A172 (cell line): Measurements from ENCODE around the gene MYH9. TPM values are rescaled to one million over a fixed set of nuclear protein-coding genes. Genes with fewer than 3 reads are reported as not detected.
"Not testable (repeated sequence)": the region's sequence is repeated elsewhere in the genome, so short reads cannot be mapped to it uniquely, and the experiment has no call there.

Experiments
- DNase-seq: peaks from one replicate; pipeline ENCODE4 v3.0.0-alpha.2; 2015; ENCODE audit warnings: low spot score
- total RNA-seq: library from RNA; depleted of rRNA; stranded (reverse); fragments of >200 nt; shearing (Covaris generic); gene quantifications from 2 replicates; pipeline ENCODE4 v1.2.3, GENCODE V29; 2014

MYH9 gene
- total RNA-seq, 1 experiment from 2014 or later, result 180 TPM

GRCh38 chr22:36415415-36416168 is 27.8 kb upstream of the MYH9 start:
- DNase-seq, result no peak

GRCh38 chr22:36413022-36413775 is 25.4 kb upstream of the MYH9 start:
- DNase-seq, result no peak

- no peak for DNase-seq
These were observed 24.0 kb upstream of the MYH9 start for GRCh38 chr22:36411589-36412258.

DNA sequence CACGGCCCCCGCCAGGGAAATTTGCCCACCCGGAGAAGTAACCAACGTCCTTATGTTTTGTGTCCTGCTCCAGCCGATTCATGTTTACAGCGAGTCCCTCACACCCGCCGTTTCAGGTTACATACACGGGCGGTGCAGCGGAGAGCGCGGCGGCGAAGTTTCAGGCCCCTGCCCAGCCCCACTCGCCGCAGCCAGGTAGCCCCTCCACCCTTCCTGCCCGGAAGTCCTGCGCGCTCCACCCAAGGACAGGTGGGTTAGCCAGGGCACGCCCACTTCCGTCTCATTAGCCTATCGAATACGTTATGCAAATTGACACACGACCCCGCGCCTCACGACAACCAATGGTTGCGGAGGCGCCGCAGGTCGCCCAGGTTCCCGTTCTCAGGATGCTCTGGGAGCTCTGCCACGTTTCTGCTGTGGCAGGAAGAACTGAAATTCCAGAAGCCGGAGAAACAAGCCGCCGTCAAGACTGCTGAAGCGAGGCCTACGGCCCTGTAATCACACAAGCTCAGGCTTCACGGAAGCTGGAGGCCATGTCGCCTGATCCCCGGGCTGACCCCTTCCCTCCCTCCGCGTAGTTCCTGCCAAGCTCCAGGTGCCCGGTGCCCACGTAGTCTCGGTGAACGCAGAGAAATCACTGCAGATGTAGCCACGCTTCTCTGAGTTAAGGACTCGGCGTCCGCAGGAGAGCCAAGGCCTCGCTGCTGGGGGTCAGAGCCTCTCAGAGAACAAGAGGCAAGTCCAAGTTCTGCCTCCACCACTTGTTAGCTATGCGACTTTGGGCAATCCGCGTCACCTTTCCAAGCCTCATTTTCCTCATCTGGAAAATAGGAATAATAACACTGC is 22.4 kb upstream of the MYH9 start:
- DNase-seq, result no peak

DNA sequence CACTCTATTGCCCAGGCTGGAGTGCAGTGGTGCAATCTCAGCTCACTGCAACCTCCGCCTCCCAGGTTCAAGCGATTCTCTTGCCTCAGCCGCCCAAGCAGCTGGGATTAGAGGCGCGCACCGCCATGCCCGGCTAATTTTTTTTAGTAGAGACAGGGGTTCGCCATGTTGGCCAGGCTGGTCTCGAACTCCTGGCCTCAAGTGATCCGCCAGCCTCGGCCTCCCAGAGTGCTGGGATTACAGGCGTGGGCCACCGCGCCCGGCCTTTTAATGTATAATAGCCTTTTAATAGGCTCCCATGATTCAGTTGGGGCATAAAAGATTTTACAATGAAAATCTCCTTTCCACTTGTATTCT is 21.8 kb upstream of the MYH9 start:
- DNase-seq, result not testable (repeated sequence)

DNA sequence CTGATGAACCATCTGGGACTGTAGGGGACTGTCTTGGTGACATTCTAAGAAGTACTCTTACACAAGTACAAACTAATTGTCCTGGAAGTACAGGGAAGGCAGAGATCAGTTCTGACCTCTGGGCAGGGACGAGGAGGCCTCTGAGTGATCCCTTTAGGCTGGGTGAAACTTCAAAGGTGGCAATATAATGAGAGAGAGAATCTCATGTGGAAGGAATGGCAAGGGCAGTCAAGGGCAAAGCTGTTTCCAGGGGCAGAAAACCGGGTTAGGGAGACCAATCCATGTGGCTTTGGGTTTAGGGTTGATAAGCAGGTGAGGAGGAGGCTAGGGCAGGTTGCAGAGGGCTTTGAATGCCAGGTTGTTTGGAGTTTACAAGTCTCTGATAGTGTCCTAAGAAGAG is 21.3 kb upstream of the MYH9 start:
- DNase-seq, result no peak

- DNase-seq, result no peak
These were observed 19.0 kb upstream of the MYH9 start for GRCh38 chr22:36406721-36407120.

DNA sequence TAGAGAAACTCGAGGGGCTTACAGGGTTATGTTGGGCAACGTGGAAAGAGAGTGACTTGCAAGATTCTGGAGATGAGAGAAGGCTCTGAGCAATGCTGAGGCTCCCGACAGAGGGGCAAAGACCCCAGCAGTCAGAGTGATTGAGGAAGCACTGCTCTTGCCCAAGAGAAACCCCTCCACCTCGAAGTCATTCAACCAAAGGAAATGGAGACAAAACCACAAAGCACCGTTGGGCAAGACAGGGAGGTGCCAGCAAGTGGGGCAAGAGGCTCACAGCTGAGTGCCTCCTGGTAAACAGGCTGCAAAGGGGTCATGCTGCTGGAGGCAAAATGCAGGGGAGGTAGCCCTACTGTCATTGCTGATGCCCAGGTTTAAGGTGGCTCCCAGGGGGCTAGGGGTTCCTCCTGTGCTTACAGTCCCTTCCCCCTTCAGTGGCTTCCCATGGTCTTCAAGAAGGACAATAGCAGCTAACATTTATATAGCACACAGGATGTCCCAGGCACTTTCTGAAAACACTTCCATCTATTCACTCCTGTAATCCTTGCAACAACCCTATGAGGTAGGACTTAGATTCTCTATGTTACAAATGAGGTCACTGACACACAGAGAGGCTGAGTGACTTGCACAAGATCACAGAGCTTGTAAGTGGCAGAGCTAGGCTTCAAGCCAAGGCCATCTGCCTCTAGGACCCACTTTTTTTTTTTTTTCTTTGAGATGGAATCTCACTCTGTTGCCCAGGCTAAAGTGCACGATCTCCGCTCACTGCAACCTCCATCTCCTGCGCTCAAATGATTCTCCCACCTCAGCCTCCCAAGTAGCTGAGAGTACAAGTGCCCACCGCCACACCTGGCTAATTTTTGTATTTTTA is 18.1 kb upstream of the MYH9 start:
- DNase-seq, result no peak

DNA sequence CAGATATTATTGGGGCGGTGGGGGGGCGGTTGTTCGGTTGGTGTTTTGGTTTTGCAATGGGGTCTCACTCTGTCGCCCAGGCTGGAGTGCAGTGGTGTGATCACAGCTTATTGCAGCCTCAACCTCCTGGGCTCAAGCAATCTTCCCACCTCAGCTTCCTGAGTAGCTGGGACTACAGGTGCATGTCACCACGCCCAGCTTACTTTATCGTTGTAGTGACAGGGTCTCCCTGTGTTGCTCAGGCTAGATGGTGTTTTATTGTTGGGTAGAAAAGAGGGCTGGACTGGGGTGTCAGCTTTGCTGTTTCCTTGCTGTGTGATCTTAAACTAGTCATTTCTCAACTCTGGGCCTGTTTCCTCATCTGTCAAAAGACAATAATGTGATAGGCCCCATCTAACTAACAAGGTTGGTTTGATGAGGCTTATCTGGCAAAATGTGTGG is 17.5 kb upstream of the MYH9 start:
- no peak for DNase-seq

- no peak for DNase-seq
These were observed 16.7 kb upstream of the MYH9 start for GRCh38 chr22:36404446-36404845.

DNA sequence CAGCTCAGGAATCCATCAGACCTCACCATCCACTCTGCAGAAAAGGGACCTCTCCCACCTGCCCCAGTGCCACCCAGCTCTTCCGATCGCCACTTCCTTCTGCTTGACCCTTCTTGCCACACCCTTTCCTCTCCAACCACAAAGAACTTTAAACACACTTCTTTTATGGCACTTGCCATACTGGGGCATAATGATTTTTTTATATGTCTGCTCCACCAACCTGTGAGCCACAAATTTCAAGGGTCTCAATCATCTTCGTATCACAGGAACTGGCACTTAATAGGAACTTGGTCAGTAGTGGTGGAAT is 11.7 kb upstream of the MYH9 start:
- no peak for DNase-seq

DNA sequence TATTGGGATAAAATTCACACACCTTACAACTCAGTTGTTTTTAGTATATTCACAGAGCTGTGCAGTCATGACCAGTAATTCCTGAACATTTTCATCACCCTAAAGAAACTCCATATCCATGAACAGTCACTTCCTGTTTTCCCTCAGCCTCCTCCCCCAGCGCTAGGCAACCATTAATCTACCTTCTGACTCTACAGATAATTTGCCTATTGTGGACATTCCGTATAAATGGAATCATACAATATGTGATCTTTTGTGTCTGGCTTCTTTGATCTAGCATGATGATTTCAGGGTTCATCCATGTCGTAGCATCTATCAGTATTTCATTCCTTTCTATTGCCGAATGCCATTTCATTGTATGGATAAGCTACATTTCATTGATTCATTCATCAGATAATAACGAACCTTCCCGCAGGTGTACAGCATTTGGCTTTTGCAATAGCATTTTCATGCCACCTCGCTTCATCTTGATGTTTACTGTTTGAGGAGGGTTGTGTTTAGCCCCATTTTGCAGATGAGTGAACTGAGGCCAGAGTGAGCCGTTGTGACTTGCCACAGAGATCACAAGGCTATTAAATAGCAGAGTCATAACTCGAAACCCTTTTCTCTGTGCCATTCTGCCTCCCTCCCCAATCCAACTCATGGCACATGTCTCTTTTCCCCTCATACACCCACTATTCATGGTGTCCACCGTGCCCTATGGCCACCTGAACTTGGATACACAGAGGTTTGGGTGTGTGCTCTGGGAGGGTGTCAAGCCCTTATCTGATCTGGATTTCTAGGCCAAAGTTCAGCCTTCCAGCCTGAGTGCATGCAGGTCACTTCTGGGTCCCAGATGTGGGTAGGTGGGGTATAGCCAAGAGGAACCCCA is 11.1 kb upstream of the MYH9 start:
- peak; percentile 70 for DNase-seq

DNA sequence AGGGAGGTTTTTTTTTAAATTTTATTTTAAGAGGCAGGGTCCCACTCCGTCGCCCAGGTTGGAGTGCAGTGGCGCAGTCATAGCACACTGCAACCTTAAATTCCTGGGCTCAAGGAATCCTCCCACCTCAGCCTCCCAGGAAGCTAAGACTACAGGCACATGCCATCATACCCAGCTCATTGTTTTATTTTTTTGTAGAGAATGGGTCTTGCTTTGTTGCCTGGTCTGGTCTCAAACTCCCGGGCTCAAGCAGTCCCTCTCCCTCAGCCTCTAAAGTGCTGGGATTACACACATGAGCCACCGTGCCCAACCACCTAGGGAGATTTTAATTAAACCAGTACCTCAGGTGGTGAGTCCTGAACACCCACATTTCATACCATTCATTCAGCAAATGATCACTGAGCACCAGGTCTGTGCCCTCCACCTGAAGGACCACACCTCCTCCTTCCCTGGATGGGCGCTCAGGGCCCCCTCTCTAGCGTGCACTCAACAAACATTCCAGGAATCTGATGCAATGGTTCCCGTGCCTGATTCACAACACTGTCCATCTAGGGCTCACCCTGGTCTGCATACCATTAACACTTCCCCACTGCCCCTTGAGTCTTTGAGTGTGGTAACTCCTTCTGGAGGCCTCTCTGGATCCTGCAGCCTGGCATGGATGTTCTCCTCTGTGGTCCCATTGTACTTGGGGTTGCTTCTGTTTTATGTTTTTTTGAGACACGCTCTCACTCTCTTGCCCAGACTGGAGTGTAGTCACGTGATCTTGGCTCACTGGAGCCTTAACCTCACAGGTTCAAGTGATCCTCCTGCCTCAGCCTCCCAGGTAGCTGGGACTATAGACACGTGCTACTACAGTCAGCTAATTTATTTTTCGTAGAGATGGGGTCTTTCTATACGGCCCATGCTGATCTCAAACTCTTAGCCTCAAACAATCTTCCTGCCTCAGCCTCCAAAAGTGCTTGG is 9.6 kb upstream of the MYH9 start:
- peak; percentile 46 for DNase-seq

DNA sequence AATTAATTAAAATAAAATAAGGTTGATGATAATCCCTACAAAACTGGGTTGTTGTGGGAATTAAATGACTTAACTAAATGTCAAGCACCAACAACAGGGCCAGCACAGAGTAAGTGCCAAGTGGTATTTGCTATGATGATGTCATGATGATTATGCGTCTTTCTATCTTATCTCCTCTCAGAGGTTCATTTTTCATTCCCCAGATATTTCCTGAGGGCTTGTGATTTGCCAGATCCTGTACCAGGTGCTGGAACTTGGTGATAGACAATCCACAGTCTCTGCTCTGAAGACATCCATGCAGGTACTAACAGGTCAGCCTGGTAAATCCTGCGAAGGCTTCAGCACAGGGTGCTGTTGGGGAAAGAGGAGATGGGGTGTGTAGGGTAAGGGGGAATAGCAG is 8.1 kb upstream of the MYH9 start:
- peak; percentile 82 for DNase-seq

GRCh38 chr22:36395055-36395849 is 7.5 kb upstream of the MYH9 start:
- DNase-seq, result no peak

DNA sequence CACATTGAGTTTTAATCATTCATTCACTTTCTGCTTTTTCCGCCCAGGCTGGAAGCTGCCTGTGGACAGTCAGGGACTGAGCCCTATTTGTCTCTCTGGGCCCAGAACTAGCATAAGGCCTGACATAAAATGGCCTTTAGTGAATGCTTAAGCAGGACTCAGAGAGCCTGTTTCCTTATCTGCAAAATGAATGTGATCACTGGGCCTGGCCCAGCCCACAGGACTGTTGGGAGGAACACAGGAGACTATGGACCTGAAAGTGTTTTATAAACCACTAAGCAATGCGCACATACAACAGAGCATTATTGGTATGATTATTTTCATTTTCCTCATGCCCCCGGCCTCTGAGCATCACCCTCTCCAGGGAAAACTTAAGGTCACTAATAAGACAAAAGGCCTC is 3.9 kb upstream of the MYH9 start:
- no peak for DNase-seq

GRCh38 chr22:36389122-36389521 is 1.4 kb upstream of the MYH9 start:
- DNase-seq, result not testable (repeated sequence)

DNA sequence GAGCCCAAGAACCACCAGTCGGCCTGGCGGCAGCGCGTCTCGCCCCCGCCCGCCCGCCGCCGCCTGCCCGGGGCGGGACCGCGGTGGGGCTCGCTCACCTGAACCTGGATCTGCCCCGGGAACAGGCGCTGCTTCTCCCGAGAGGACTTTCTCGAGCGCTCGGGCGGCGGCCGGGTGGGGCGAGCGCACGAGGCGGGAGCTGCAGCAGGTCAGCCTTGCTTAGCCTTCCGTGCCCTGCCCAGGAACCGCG is 133 bp downstream of the MYH9 start:
- DNase-seq, result no peak
